ENCODE results near the gene CAPZB. TPM values are rescaled to one million over a fixed set of nuclear protein-coding genes. Genes with fewer than 3 reads are reported as not detected.
"Not testable (repeated sequence)": the region's sequence is repeated elsewhere in the genome, so short reads cannot be mapped to it uniquely, and the experiment has no call there.

Gene CAPZB
- total RNA-seq, 1 donor from 2014 or later: 102 TPM

GRCh38 chr1:19306941-19307340 lies 178.4 kb downstream of the CAPZB start:
- Histone ChIP-seq H3K4me3 (no peak overlapping the region), H3K27ac (no peak overlapping the region), H3K27me3 (no peaks in the 10 kb centered on the region), H3K36me3 (peaks cover 54 to 55% of the 10 kb centered on the region in 2 donors), H3K9me3 (no peaks in the 10 kb centered on the region), H3K4me1 (peaks cover 0 to 8% of the 10 kb centered on the region in 2 donors)
- no peak for DNase-seq (ENCODE audit: low spot score in 2 of 2)
- intact Hi-C loops (cut with DNase I): no loop called here
- no peak for TF ChIP-seq CTCF (IDR thresholded peaks at IDR 0.05)

GRCh38 chr1:19305880-19306279 lies 179.5 kb downstream of the CAPZB start:
- Histone ChIP-seq H3K9me3 (no peaks in the 10 kb centered on the region), H3K27me3 (no peaks in the 10 kb centered on the region), H3K27ac (no peak overlapping the region), H3K36me3 (peaks cover 54 to 55% of the 10 kb centered on the region in 2 donors), H3K4me3 (no peak overlapping the region), H3K4me1 (peaks cover 0 to 3% of the 10 kb centered on the region in 2 donors)
- intact Hi-C loops (cut with DNase I): no loop called here
- no peak for DNase-seq (ENCODE audit: low spot score in 2 of 2)
- no peak for TF ChIP-seq CTCF (IDR thresholded peaks at IDR 0.05)

DNA sequence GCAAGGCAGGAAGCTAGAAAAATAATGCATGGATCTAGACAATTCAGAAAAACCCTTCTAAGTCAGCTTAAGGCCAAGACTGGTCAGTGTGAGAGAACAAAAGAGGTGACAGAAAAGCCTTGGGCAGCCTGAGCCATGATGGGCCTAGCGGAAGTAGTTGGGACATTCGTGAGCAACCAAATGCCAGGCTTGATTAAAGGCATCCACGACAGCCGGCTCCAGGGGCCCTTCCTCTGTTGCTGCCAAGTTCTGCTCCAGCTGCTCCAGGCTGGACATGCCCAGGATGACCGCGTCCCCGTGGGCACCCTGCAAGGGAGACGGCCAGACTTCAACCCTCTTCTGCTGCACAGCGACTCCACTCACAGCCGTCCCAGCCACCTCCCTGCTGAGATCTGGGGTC lies 181.3 kb downstream of the CAPZB start:
- H3K4me3 ChIP-seq; H3K9me3 ChIP-seq; intact Hi-C loops (cut with DNase I); H3K27me3 ChIP-seq; DNase-seq (ENCODE audit: low spot score in 2 of 2); H3K4me1 ChIP-seq; H3K27ac ChIP-seq: not testable (repeated sequence)
- H3K36me3 ChIP-seq: peaks cover 54 to 55% of the 10 kb centered on the region in 2 donors

- DNase-seq (ENCODE audit: low spot score in 2 of 2): no peak
- no peaks in the 10 kb centered on the region for H3K27me3 ChIP-seq
- no peak for TF ChIP-seq CTCF (IDR thresholded peaks at IDR 0.05)
- H3K27ac ChIP-seq: no peak overlapping the region
- intact Hi-C loops (cut with DNase I): no loop called here
- peaks cover 24 to 26% of the 10 kb centered on the region in 2 donors for H3K36me3 ChIP-seq
- no peak overlapping the region for H3K4me3 ChIP-seq
- H3K4me1 ChIP-seq: no peaks in the 10 kb centered on the region
- H3K9me3 ChIP-seq: peaks cover 0 to under 1% of the 10 kb centered on the region in 2 donors
These were observed 185.1 kb downstream of the CAPZB start for GRCh38 chr1:19300211-19300610.

GRCh38 chr1:19294638-19295037 lies 190.7 kb downstream of the CAPZB start:
- no peaks in the 10 kb centered on the region for H3K4me1 ChIP-seq
- DNase-seq (ENCODE audit: low spot score in 2 of 2): no peak
- H3K36me3 ChIP-seq: peaks cover 0 to 11% of the 10 kb centered on the region in 2 donors
- peaks cover 0 to 11% of the 10 kb centered on the region in 2 donors for H3K9me3 ChIP-seq
- no peaks in the 10 kb centered on the region for H3K27me3 ChIP-seq
- no peak overlapping the region for H3K27ac ChIP-seq
- intact Hi-C loops (cut with DNase I): no loop called here
- TF ChIP-seq CTCF (IDR thresholded peaks at IDR 0.05): no peak
- no peak overlapping the region for H3K4me3 ChIP-seq

- peak overlapping the region; percentile 31 to 65 for H3K4me3 ChIP-seq
- no peak for DNase-seq (ENCODE audit: low spot score in 2 of 2)
- no peak for TF ChIP-seq CTCF (IDR thresholded peaks at IDR 0.05)
- H3K4me1 ChIP-seq: peaks cover 0 to 4% of the 10 kb centered on the region in 2 donors
- H3K27ac ChIP-seq: no peak overlapping the region
- intact Hi-C loops (cut with DNase I): no loop called here
- no peaks in the 10 kb centered on the region for H3K27me3 ChIP-seq
- no peaks in the 10 kb centered on the region for H3K36me3 ChIP-seq
- H3K9me3 ChIP-seq: peaks cover 0 to 1% of the 10 kb centered on the region in 2 donors
These were observed 196.1 kb downstream of the CAPZB start for GRCh38 chr1:19289244-19289643.

Other genes with a start within 250 kb of the CAPZB start
- gene EMC1, start 234.0 kb downstream of the CAPZB start, total RNA-seq: 93.0 TPM
- gene MRTO4, start 233.7 kb downstream of the CAPZB start, total RNA-seq: 13.4 TPM
- 11.7 TPM for gene AKR7A3, start 196.8 kb downstream of the CAPZB start, total RNA-seq
- 53.7 TPM for gene AKR7A2, start 173.4 kb downstream of the CAPZB start, total RNA-seq
- gene SLC66A1, start 173.2 kb downstream of the CAPZB start, total RNA-seq: 11.1 TPM
- 157 TPM for gene NBL1, start 158.8 kb upstream of the CAPZB start, total RNA-seq
- not detected for gene HTR6, start 179.3 kb upstream of the CAPZB start, total RNA-seq